Right kidney (tissue), 1 donor: ENCODE results near the gene PLGRKT.
A peak's percentile ranks its signal among the peaks of the same experiment; 100 is the strongest.
"Not testable (repeated sequence)": the region's sequence is repeated elsewhere in the genome, so short reads cannot be mapped to it uniquely, and the experiment has no call there.

Experiments
- DNase-seq: peaks from one replicate; pipeline ENCODE4 v3.0.0-alpha.2; 2016

The PLGRKT gene

DNA sequence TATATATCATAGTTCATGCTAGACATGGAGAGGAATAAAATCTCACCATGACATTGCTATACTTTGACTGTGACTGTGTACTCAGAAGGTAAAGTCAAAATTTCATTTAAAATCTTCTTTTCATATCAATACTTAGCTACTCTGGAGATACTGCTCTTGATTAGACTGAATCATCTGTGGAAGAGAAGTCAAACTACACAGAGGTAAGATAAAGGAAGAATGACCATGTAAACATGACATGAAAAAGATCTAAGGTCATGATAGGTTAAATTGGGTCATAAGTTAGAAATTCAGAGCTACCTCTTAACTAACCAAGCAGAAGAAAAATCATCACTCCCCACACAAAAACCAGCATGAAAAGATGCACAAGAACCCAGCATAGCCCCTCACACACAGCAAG lies 53.3 kb downstream of the PLGRKT start:
- DNase-seq: no peak

DNA sequence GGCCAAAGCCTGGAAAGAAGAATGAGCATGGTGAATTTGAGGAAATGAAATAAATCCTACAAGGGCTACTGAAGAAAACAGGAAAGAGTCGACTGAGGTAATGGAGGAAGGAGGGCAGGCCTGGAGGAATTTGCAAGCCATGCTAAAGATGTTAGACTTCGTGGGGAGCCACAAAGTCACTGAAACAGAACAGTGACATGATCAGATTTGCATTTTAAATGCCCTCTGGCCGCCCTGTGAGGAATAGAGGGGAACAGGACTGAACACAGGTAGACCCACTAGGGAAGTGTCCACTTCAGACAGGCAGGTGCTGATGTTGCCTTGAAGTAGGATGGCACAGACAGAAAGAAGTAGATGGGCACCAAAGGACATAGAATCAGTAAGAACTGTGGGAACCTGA lies 55.2 kb downstream of the PLGRKT start:
- no peak for DNase-seq

DNA sequence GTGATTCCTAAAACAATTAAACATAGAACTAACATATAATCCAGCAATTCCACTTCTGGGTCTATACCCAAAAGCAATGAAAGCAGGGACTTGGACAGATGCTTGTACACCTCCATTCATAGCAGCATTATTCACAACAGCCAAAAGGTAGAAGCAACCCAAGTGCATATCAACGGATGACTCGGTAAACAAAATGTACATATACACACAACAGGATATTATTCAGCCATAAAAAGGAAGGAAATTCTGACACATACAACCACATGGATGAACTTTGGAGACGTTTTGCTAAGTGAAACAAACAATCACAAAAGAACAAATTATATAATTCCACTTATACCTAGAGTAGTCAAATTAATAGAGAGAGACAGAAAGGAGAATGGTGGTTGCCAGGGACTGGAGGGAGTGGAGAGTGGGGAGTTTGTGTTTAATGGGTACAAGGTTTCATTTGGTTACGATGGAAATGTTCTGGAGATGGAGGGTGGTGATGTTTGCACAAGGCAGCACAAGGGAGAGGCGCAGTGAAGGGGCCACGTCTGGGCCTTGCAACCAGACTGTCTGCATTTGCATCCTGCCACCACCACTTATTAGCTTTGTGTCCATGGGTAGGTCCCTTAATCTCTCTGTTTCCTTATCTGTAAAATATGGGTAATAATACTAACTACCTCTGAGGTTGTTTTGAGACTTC lies 61.8 kb downstream of the PLGRKT start:
- DNase-seq: no peak

DNA sequence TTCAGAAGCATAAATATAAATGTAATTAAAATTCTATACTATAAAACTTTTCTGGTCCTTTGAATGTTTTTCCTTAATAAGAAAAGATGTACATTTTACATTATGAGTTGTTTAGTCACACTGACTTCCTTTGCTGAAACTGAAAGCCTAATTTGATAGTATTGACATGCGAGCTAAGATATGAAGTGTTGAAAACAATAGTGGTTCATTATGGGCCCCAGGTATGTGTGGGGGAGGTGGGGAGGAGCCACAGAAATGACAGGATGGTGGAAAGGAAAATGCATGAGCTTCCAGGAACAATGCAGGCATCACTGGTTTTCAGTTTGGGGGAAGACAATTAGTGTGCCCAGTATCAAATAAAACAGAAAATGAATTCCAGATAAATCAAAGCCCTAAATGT lies 62.6 kb downstream of the PLGRKT start:
- DNase-seq: no peak

DNA sequence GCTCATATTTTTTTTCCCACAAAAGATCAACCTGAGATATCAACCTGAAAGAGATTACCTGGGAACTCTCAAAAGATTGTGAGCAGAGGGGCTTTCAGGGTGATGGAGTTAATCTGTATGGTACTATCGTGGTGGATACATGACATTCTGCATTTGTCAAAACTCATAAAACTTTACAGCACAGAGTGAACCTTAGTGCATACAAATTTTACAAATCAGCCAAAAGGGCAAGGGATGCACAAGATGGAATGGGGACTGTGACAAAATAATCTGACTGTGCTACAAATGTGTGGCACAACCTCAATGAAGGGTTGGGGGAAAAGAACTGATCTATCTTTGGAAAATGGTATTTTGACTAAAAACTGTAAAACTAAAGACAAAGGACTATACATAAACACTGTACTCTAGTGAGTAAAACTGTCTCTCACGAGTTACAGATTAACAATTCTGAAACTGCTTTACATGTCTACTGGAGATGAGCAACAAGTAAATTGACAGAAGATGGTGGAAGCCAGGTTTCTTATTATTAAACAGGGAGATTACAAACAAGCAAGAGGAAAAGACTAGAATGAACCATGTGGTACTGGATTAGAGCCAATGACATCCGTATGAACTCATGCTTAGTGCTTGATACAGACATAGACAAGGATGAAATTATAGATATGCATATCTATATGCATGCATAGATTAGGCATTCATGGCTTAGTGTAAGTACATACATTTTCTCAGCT lies 73.3 kb downstream of the PLGRKT start:
- no peak for DNase-seq

DNA sequence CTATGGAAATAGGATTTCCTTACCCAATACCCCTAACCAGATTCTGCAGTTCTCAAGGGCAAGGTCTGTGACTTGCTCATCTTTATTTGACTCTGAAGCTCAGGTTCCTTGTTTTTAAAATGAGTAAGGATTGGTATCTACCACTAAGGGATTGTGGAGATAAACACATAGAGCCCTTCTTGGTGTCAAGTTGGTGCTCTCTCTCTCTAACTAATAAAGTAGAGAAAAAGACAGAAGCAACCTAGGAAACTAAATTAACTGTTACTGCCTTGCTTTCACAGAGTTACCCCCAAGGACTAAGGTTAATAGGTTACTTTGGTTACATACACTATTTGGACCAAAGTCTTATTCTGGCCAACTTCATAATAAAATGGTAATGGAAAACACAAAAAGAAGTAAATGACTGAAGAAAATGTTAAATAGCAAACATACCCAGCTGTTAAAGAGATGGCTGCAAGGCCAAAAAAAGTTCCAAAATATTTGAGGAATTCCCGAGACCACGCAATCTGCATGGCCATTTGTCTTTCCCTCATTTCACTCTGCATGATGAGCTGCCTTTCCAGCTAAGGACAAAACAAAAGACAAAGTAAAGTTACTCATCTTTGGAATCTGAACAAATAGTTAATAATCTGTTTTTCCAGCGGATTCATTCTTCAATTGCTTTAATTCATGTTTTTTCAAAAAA lies 76.3 kb downstream of the PLGRKT start:
- DNase-seq: no peak

DNA sequence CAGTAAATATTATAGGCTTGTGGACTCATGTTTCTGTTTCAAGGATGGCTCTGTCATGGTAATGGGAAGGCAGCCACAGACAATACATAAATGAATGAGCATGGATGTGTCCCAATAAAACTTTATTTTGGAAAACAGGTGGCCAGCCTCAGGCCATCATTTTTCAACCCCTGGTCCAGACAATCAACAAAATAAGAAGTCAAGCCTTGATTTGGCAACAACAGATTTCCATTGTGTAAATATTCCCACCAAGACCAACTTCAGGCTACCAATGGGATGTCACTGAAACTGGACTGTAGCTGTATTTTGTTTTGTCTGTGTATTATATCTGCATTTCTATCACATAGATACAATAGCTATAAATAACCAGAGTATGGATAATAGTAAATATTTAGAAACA lies 77.4 kb downstream of the PLGRKT start:
- DNase-seq: no peak

DNA sequence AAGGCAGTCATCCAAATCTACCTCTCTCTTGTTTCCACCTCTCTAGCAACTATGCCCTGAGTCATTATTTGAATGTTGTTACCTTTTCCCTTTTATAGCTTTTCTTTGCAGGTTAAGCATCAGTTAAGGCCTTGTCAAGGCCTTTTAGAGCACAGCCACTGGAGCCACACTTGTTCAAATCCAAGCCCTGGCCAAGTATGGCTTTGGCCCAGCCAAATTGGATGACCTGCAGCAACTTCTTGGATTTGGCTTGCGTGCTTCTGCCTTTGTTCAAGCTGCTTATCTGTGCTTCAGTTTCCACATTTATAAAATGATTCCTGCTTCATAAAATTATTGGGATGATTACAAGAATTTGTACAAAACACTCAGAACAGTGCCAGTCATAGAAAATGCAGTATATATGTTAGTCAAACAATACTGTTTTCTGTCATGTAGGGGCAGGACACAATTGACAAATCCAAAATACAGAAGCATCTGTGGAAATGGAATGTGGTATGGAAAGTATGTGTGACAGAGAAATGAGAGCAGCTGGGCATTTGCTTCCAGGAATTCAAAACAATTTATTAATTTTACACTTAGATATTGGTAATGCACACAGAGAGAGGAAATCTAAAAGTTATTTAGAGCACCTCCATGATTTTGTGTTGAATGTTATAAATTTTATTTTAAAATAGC lies 80.2 kb downstream of the PLGRKT start:
- no peak for DNase-seq

DNA sequence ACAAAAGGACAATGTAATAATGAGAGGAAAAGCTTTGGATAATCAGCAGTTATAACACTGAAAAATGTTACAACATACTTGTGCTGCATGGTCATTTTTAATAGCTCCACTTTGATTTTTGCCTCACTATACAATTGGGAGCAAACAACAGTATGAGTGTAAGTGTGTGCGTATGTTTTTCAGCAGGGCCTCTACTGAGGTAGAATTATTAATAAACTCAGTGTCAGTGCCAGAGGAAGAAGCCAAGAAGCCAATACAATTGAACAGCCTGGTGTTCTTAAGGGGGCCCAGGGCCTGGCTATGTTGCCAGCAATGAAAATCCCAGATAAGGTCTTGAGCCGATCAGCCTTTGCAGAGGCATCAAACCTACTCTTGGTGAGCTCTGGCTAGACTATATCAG lies 81.9 kb downstream of the PLGRKT start:
- no peak for DNase-seq

DNA sequence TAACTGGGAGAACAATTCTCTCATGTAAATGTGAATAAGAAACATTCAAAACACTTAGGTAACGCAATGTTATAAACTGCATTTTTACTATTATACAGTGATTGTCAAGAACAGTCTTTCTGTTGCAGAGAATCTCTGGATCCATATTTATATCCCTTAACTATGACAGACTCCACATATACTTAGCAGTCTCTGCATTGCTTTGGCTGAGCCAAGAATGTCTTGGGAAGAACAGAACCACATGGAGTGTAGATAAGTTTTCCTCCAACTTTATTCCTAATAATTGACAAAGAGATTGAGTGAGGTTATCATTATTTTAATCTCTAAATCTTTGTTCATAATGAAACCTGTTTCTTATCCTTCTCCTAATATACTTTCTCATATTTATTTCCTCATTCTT lies 82.5 kb downstream of the PLGRKT start:
- no peak for DNase-seq

DNA sequence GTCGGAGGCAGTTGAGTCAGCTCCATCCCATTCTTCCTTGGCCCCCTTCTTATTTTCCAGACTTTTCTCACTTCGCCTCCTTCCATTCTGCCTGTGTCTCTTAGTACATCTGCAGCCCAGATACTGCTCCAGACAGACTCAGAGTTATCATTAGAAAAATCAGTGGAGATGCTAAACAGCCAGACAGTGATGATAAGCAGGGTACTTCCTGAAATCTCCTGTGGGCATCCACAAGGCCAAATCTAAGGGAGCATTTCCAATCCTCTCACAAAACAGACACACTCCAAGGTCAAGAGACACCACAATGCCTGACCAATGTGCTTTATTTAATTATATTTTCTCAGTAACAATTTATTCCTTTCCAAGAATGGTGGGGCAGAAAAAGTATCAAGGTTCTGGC lies 83.5 kb downstream of the PLGRKT start:
- DNase-seq: no peak

DNA sequence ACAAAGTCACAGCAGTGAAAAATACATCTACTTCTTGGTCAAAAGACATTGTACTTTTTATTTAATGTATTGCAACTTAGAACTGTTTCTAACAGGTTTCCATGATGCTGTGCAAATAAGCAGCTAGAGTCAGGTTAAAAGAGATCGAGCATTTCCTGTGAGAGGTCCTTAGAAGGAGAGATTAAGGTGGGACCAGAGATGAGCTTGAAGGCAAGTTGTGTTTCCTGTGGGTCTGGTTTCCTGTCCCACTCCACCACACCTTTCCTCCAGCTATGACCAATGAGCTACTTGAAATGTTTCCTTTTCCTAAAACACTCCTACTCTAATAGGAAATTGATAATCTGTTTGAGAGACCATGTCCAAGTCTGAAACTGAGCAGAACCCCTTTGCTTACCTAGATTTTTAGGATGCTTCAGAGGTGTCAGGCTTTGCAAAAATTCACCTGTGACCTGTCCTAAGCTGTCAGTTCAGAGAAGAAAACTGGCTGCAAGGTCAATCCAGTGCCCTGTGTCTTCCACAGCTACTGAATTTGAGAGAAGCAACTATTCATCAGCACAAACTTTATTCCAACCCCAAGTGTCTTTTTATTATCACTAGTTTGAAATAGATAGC lies 85.0 kb downstream of the PLGRKT start:
- DNase-seq: no peak

DNA sequence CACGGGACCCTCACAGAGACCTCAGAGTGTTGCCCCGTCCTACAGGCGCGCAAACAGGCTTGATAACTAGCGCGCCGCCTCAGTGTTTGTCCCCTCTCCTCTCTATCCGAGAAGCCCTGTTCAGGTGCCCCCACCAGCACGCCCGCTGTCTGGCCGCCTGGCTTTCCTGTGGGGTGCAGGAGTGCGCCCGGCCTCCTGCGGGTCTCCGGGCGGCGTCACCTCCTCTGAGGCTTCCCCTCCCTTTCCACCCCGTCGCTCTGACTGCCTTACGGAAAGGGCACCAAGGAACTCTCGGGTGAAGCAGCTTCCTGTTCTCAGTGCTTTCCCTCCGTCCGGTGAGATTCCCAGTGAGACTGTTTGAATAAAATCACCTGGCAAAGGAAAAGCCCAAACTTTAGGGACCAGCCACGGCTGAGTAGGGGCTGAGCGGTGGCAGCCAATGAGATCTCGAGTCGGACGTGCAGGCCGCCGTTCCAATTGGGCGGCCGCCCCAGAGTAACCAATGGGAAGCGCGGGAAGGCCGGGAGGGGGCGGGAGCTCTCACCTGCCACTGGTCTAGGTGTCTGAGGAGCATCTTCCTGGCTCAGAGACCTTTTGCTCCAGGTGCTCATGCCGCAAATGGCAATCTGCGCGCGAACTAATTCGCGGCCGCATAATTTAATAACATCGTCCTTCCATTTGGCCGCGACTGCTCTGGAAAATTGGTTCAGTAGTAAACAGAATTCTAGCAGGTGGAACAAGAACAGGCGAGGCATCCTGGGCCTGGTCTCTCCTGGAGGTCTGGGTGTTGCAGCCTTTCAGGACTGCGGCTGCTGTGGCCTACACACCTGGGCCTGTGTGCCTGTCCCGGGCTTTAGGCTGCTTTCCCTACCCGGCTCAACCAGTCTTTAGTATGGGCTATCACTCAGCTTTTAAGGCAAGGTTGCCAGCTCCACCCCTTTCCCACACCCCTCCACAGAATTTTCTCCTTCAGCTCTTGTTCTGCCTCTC lies 98.4 kb downstream of the PLGRKT start, which contains the start of gene RLN1:
Gene RLN1, minus strand, starts transcription at position 885 of the 990 bp plus-strand sequence. Its CDS starts 130 bp downstream, at position 755.
- peak; percentile 54 for DNase-seq

DNA sequence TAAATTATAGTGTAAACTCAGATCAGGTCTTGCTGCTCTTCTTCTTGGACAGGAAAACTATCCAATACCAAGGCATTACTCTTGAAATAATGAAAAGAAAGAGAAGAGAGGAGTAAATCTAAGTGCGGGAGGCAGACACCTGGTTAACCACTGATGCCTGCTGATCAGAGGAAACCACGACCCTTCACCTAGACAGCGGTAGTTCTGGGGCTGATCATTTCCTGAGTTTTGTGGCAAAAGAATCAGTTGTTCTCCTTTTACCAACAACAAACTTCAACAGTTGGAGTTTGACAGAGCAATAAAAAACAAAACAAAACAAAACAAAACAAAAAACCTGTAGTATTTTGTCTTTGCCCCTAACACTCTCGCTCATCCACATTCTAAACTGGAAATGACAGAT lies 101.0 kb downstream of the PLGRKT start:
- DNase-seq: no peak

DNA sequence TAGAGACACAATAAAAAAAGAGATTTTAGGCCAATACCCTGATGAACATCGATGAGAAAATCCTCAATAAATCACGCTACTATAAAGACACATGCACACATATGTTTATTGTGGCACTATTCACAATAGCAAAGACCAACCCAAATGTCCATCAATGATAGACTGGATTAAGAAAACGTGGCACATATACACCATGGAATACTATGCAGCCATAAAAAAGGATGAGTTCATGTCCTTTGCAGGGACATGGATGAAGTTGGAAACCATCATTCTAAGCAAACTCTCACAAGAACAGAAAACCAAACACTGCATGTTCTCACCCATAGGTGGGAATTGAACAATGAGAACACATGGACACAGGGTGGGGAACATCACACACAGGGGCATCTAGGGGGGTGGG lies 106.4 kb downstream of the PLGRKT start:
- not testable (repeated sequence) for DNase-seq

DNA sequence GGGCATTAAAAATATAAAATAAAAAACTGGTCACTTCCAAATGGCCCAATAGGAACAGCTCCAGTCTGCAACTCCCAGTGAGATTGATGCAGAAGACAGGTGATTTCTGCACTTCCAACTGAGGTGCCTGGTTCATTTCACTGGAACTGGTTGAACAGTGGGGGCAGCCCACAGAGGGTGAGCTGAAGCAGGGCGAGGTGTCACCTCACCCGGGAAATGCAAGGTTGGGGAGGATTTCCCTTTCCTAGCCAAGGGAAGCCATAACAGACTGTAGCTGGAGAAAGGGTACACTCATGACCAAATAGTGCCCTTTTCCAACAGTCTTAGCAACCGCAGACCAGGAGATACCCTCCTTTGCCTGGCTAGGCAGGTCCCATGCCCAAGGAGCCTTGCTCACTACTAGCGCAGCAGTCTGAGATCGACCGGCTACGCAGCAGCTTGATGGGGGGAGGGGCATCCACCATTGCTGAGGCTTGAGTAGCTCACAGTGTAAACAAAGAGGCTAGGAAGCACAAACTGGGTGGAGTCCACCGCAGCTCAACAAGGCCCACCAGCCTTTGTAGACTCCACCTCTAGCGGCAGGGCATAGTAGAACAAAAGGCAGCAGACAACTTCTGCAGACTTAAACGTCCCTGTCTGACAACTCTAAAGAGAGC lies 110.7 kb downstream of the PLGRKT start:
- DNase-seq: no peak

DNA sequence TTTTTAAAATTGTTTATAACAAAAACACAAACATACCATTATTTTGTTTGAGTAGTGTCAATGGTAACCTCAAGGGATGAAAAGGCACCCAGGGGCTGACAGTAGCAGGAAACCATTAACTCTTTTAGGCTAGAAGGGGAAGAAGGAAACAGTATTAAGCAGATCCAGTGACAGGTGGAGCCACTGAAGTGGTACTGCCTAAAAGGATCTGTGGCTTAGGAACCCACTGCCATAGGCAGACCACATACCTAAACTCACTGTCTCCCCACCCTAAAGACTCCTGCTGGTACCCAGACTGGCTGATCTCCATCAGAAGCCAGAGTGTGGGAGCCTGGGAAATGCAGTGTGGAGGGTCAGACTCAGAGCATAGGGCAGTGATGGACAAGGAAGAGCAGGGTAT lies 111.5 kb downstream of the PLGRKT start:
- no peak for DNase-seq

DNA sequence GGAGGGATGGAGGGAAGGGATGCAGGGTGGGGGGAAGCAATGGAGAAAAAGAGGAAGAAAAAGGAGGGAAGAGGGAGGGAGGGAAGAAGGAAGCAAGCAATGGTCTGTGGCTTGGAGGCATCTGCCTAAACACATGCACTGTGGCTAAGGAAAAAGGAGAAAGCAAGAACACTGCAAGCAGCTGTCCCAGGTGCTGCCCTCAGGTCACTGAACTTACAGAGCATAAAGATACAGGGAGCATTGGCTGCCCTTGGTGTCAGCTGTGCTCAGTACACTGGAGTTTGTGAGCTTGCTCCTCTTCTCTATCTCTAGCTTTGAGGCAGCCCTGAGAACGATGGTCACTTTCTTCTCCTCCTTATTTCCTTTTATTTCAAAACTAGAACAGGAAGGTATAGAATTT lies 116.1 kb downstream of the PLGRKT start:
- not testable (repeated sequence) for DNase-seq

DNA sequence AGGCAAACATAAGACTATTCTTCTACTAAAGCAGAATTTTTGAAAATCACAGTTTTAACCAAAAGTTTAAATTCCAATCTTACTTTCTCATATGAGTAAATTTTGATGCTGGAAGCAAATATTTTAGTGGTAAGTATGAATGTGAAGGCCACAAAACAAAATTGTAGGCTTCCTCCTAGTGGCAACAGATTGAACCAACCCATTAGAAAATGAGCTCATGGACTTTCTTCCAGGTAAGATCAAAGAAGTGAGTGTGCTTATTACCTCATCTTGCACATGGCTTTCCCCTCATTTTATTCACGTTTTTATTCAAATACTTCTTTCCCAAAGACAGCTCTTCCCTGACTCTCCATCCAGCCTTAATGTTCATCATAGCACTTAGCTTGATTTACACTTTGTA lies 116.7 kb downstream of the PLGRKT start:
- no peak for DNase-seq

DNA sequence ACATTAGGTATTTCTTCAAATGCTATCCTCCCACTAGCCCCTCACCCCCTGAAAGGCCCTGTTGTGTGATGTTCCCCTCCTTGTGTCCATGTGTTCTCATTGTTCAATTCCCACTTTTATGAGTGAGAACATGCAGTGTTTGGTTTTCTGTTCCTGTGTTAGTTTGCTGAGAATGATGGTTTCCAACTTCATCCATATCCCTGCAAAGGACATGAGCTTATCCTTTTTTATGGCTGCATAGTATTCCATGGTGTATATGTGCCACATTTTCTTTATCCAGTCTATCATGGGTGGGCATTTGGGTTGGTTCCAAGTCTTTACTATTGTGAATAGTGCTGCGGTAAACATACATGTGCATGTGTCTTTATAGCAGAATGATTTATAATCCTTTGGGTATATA lies 121.3 kb downstream of the PLGRKT start:
- not testable (repeated sequence) for DNase-seq
